GM19455 (cell line): Measurements from ENCODE around the gene SMIM12.

Experiments used
- ATAC-seq: cut with Tn5 transposase; IDR thresholded peaks from one replicate; pipeline ENCODE4 v1.9.1; 2021; ENCODE audit not compliant: unreplicated experiment

SMIM12 gene

DNA sequence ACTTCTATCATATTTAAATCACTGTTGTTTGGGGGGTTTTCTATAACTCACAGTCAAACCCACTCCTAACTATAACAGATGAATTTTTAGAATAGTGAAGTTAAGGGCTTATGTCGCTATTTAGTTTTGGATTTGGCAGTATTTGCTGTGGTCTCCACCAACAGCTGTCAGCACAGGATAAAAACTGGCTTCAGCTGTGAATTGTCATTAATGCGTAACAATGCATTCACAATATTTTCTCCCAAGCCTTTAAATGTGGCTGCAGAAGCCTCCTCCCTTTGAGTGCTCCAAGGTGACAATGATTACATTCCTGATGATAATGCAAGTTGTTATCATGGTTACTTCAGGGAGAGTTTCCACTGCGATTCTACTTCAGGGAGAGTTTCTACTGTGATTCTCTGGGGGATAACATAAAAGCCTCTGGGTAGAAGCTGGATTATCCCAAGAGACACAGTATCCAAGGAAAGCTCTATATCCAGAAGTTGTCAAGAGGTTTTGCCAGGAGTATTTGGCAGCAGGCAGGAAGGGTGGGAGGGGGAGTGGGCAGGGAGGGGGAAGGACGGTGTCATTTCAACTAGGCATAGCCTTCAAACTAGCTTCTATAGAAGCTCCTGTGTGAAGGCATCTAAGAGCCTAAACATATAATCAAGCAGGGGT lies 14.9 kb upstream of the SMIM12 start:
- no peak for ATAC-seq

- ATAC-seq = no peak
These were observed 12.6 kb upstream of the SMIM12 start for GRCh38 chr1:34872133-34872503.

DNA sequence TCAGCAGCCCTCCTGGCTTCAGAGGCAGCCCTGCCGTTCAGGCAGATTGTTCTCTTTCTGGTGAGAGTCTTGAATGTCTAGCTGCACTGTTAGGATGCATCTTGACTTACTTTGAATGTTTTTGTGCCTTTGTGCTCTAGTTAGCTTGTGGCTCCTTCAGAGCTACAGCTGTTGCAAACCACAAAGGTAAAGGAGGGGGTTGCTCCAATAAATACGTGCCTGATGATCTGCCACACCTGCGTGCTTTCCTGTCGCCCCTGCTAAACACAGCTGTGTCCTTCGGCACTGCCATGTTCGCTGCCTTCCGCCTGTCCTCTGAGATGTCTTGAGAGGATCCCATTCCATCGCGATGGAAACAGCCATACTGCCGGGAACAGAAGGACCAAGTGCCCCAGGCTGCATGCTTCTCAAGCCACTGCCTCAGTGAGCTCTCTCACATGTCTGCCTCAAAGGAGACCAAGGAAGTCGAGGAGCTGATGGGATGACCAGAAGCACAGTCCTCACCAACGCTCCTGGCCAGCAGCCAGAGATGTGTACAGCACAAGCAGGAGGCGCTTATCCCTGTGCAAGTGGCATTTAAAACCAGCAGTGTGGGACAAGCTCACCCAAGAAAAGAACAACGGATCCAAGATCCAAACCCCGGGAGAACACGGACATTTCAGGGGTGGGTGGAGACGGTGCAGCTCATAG lies 12.0 kb upstream of the SMIM12 start:
- no peak for ATAC-seq

- no peak for ATAC-seq
These were observed 10.8 kb upstream of the SMIM12 start for GRCh38 chr1:34870395-34870794.

- no peak for ATAC-seq
These were observed 10.2 kb upstream of the SMIM12 start for GRCh38 chr1:34869760-34870159.

DNA sequence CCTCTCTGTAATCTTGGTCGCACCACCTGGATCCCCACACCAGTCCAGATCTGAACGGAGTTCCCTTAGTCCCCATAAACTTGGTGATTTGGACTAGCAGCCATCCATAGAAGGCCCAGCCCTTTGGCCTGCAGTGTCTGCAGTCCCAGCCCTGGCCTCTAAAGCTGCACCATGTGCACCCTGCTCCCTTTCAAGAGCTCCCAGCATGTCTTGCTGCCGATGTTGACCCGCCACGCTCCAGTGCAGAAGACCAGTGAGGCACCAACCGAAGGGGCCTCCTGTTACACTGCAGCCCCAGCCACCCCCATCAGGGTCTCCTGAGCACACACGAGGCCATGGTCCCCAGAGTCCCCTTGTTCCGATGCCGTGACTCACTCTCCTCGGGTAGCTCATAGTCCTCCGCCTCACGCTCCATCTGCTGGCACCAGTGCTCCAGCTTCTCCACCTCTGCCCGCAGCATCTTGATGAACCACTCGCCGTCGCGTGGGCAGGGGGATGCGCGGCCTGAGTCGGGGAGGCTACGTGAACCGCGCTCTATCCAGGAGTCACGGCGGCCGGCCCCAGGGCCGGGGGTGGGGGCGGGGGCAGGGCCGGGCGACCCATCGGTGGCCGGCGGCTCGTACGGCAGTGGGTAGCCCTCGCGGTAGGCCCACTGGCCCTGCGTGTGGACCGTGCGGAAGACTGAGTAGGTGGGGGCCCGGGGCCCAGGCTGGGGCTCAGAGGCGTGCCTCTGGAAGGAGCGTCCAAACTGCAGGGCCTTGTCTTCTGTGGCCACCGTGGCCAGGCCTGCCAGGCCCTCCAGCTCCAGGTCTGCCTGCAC lies 8.9 kb upstream of the SMIM12 start:
- no peak for ATAC-seq

DNA sequence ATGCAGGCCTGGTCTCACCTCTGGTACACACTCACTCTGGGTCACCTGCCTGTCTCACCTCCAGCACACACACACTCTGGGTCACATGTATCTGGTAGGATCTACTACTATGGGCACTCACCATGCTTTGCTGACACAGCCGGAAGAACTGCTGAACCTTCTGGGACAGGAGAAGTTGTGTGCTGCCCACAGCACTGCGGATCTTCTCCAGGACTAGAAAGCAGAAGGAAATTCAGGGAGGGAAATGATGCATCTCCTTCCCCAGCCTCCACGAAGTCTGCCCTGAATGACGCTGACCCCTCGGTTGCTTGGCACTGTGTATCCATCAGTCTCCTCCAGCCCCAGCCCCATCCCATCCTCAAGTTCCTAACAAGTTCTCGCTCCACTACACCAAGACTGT lies 7.9 kb upstream of the SMIM12 start:
- ATAC-seq = no peak

DNA sequence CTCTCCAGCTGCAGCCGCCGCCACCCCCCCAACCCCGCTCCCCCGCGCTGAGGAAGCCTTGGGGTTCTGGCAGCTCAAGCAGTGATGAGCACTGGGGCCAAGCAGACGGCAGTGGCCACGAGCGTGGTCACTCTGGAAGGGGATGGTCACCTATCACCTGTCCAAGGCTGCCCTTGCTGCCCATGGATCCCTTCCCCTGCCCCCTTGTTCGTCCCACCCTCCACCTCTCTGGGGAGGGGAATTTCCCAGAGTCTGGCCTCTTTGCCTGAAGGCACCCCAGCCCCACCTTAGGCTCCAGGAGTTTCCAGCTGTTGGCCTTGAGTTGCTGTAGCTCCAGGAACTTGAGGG lies 7.2 kb upstream of the SMIM12 start:
- peak; percentile 16 for ATAC-seq

- peak; percentile 83 for ATAC-seq
These were observed 6.6 kb upstream of the SMIM12 start for GRCh38 chr1:34865981-34866761.

- ATAC-seq = no peak
These were observed 6.0 kb upstream of the SMIM12 start for GRCh38 chr1:34865573-34865972.

DNA sequence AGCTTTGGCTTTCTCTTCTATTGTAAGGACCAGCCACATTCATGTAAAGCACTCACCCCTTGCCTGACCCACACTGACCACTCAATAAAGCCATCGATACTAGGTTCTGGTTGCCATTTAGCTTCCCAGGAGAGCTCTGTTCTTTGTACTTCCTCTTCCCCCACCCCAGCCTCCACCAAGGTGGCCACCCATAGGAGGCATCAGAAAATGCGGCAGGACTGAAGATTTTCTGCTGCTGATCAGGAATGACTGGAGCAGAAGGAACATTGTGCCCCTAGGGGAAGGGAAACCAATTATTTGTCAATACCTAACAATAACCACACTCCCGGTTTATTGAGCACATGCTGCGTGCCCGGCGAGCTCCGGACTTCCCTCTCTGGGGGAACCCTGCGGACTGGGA lies 5.2 kb upstream of the SMIM12 start:
- no peak for ATAC-seq

DNA sequence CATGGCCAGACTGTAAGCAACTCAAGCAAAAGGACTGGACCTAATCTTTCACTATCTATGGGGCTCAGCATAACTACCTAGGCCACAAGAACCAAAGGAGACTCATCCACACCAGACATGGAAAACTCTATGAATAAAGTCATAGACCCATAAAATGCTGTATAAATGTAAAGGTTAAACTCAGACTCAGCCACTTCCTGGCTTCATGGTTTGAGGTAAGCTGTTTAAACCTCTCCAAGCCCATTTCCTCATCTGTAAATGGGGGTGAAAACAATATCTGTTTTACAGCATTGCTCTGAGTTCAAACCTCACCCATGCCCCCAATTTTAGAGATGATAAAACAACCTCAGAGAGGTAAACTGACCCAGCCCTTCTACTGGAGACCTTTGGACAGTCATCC lies 4.0 kb upstream of the SMIM12 start:
- ATAC-seq = no peak

DNA sequence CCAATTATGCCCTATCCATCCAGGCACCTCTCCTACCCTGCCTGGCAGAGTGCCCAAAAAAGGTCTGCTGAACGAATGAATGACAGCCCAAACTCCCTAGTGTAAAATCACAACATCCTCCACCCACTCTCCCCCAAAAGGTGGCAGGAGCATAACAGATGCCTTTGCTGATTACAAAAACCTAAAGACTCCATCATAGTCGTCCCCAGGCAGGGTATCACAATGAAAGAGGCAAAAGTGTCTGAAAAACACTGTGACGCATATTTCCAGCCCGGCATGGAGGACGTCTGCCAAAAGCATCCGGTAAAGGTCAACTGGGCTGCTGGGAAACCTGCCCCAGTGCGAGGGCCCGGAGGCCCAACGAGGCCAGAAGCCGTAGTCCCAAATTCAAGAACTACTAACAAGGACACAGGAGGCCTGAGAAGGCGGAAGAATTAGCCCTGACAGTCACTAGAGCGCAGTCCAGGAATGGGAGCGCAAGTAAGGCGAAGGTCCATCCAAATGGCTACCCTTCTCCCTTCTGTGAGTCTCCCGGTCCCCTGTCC lies 576 bp downstream of the SMIM12 start:
- ATAC-seq = no peak

DNA sequence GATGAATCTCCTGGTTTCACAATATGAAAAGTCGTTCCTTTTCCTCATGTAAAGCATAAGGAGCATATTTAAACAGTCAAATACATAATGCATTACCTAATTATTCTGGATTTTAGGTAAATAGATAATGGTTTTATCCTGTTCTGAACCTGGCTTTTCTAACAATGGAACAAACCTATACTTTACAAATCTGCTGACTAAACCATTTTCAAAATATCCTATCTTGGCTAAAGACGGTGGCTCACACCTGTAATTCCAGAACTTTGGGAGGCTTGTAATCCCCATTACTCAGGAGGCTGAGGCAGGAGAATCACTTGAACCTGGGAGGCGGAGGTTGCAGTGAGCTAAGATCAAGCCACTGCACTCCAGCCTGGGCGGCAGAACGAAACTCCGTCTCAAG lies 2.9 kb downstream of the SMIM12 start:
- ATAC-seq = no peak

DNA sequence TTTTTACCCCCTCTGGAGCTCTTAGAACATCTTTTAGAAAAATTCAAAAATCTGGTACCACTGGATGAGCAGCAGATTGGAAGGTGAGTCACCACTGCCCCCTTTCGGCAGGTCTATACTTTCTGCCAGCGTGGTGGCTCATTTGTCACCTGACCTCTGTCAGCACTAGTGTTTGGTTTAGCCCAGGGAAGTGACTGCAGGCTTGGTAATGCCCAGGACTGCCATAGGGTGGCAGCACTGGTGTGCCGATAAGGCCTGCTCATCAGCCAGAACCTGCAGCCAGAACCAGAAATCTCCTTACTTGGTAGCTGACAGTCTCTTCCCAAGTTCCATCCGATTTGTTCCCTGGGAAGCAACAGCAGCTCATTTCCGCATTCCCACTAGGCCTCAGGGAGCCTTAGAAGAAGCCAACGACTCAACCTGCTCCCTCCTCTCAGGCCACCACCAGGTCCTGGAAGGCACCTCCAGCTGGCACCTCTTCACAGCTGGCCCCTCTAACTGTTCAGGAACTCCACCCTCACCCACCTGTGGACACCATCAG lies 6.8 kb downstream of the SMIM12 start:
- peak; percentile 96 for ATAC-seq

DNA sequence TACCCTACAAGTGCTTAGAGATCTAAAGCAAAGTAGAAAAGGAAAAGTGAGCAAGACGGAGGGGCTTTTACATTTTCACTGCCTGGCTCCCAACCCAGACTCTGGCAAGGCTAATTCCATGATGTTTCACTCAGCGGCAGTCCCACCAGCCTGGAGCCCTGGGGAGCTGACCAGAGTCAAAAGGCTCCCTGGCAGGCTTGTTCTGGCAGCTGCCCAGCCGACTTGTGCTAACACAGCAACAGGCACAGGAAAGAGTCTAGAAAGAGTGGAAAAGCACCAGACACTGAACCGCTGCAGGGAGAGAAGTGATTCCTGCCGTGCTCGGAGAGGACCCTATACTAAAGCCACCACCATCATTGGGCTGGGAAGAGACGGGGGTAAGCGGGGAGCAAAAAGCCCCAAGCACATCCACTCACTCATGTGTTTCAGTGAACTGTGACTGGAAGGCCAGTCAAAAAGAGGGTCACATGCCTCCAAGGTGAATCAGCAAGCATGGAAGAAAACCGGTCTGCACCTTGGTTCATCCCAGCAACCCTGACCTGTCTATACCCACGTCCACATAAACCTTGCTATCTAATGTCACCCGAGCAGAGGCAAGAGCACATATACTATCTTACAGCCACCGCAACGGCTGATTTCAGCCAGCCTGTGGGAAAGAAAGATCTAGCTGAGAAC lies 8.0 kb downstream of the SMIM12 start:
- no peak for ATAC-seq

DNA sequence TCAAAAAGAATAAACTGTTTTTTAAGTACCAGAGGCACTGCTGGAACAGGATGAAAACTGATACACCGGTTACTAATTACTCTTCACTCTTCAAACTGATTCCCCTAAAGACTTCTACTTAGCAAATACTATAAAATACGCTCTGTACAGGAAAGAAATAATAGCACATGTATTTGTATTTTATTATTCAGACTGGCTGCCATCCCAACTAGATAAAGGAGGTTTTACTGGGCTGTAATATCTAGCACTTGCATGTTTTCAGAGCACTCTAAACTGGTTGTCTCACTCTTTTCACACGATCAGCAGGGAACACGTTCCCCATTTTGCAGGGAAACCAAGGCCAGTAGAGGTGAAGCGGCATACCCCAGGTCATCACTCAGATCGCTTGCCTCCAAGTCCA lies 9.2 kb downstream of the SMIM12 start:
- ATAC-seq = no peak

DNA sequence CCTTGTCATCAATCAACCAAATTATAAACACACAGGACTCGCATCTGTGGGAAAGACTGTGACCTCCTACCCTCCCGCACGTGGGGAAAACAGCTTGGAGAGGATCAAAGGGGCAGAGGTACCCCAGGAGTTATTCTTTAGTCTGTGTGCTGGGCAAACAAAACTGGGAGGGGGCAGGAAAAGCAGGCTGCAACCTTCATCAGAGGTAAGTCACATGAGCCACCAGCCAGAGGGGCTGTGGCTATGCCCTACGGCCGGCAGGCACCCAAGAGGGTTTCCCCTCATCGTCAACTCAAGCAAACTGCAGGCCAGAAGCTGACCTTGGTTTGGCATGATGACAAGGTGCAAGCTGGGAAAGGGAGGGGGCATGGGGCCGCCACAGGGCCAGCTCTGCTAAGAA lies 12.5 kb downstream of the SMIM12 start:
- ATAC-seq = no peak

DNA sequence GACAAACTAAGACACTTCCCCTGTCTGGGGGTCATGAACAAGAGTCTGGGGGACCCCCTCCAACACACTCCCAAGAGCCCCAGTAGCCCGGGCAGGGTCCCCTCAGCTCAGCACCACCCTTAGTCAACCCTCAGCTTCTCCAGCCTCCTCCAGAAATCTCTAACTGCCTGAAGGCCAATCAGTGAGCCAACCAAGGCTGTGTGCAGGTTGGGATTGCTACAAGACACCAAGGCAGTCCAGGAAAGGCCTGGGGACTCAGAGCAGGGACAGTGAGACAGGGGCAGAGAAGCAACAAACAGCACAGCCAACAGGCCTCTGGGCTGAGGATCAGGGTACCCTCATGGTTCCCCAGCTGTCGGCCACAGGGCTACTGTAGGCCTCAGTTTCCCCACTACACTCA lies 13.3 kb downstream of the SMIM12 start:
- no peak for ATAC-seq

DNA sequence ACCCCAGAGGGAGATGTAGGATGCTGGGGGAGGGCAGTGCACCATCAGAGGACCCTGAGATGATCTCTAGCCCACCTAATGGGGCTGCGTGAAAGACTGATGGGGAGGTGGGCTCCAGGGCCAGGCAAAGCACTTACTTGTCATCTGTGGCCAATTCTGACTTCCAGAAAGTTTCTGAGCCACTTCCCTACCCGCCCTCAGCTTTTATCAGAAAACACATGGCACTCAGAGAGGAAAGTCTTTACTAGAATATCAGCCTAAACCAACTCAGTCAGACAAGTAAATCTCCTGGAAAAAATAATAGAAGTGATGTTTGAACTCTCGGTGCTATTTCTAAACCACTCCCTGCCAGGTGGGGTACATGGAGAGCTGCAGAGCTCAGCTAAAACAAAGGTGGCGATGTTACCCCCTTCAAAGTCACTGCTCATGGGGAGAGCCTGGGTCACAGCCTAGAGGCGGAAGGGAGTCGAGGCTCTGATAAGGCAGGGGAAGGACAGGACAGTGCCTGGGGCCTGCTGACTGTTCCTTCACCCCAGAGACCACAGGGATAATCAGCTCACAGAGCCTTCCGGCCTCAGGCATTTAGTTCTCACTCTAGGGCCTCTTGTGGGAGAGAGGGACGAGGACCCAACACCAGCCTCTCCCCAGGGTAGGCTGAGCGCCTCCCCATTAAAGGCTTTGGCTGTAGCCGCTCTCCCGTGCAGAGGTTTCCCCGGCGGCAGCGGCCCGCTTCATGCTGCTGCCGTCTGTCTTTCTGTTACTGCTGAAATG lies 14.2 kb downstream of the SMIM12 start:
- ATAC-seq = no peak
